Measurements from ENCODE around the gene HBP1. TPM values are rescaled to one million over a fixed set of nuclear protein-coding genes. Genes with fewer than 3 reads are reported as not detected.

Gene HBP1
- total RNA-seq, 2 donors from 2014 or later = 41.1 to 58.0 TPM

DNA sequence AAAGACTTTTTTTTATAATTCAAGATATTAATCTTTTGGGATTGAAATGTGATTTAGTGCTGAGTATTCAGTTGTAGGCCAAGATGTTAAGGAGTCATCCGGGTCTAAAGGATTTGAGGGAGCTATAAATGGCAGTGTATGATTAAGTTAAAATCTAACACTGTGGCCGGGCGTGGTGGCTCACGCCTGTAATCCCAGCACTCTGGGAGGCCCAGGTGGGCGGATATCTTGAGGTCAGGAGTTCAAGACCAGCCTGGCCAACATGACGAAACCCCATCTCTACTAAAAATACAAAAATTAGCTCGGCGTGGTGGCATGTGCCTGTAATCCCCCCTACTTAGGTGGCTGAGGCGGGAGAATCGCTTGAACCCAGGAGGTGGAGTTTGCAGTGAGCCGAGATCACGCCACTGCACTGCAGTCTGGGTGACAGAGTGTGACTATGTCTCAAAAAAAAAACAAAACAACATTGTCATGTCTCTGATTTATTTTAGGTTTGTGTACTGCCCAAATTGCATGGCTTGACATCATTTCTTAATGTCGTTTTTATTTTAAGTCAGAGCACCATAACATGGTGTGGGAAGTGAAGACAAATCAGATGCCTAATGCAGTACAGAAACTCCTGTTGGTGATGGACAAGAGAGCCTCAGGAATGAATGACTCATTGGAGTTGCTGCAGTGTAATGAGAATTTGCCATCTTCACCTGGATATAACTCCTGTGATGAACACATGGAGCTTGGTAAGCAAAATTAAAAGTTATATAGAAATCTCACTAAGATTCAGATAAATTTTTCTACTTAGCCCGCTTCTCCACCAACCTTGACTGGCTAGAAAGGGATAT is 10.7 kb downstream of the HBP1 start:
- ATAC-seq (replicated peaks in 1 of 2) = peak; percentile 49 to 59
- H3K9me3 Mint-ChIP-seq = no peaks in the 10 kb centered on the region
- H3K27me3 Mint-ChIP-seq (ENCODE audit: low read depth) = no peaks in the 10 kb centered on the region
- no peak for DNase-seq
- peaks cover 51% of the 10 kb centered on the region for H3K4me1 Mint-ChIP-seq (ENCODE audit: low read depth)
- H3K27ac Mint-ChIP-seq = peak overlapping the region; percentile 95
- peak overlapping the region; percentile 32 to 70 for H3K4me3 Mint-ChIP-seq
- H3K36me3 Mint-ChIP-seq (ENCODE audit: insufficient read depth in 2 of 2) = peaks cover 9 to 14% of the 10 kb centered on the region in 2 donors

DNA sequence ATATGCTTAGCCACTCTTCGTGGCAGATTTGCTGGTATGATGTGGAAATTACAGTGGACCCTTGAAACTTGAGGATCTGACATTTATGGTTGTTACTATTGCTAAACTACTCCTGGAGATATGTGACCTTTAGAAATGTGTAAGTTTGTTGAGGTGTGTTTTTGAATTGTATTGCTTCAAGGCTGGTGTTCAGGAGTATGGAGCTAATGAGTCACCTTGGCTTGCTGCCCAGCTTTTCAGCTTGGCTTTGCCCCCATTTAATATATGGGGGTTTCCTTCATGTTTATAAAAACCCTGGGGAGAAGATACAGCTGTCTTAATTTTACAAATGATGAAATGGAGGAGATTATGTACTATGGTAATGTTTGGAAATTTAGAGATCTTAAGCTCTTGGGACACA is 11.6 kb downstream of the HBP1 start:
- peaks cover 14 to 19% of the 10 kb centered on the region in 2 donors for H3K36me3 Mint-ChIP-seq (ENCODE audit: insufficient read depth in 2 of 2)

DNA sequence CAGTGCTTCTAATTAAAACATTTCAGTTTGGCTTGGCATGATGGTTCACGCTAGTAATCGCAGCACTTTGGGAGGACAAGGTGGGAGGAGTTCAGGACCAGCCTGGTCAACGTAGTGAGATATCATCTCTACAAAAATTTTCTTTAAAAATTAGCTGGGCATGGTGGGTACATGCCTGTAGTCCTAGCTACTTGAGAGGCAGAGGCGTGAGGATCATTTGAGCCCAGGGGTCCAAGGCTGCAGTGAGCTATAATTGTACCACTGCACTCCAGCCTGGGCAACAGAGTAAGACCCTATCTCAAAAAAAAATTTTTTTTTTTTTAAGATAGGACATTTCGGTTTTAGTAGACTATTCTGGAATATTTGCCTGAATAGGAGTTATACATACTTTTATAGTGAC is 12.4 kb downstream of the HBP1 start:
- Mint-ChIP-seq H3K36me3 (ENCODE audit: insufficient read depth in 2 of 2) (peaks cover 17 to 24% of the 10 kb centered on the region in 2 donors), H3K27me3 (ENCODE audit: low read depth) (no peaks in the 10 kb centered on the region), H3K9me3 (no peaks in the 10 kb centered on the region), H3K27ac (peak overlapping the region; percentile 95), H3K4me3 (peak overlapping the region in 1 of 2 donors; percentile 70), H3K4me1 (ENCODE audit: low read depth) (peaks cover 40% of the 10 kb centered on the region)
- no peak for DNase-seq
- ATAC-seq (replicated peaks in 1 of 2) = no peak

More for the DNA sequence above, 11.6 kb downstream of the HBP1 start:
- H3K9me3 Mint-ChIP-seq = no peaks in the 10 kb centered on the region
- H3K4me3 Mint-ChIP-seq = peak overlapping the region; percentile 32 to 70
- H3K4me1 Mint-ChIP-seq (ENCODE audit: low read depth) = peaks cover 43% of the 10 kb centered on the region
- DNase-seq = peak; percentile 65 to 76
- H3K27me3 Mint-ChIP-seq (ENCODE audit: low read depth) = no peaks in the 10 kb centered on the region
- H3K27ac Mint-ChIP-seq = peak overlapping the region; percentile 95
- ATAC-seq (replicated peaks in 1 of 2) = peak; percentile 78 to 81

DNA sequence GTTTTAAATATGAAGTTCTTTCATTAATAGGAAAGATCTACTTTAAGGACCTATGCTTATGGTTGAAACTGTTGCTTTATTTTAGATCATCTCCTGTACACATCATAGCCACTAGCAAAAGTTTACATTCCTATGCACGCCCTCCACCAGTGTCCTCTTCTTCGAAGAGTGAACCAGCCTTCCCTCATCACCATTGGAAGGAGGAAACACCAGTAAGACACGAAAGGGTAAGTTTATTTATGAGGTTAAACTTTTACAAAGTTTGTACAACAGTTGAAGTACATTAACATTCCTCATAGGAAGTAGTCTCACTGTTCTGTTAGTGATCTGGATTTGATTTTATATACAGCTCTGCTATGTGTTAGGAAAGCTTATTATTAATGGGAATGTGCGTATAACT is 16.9 kb downstream of the HBP1 start:
- H3K27me3 Mint-ChIP-seq (ENCODE audit: low read depth) = no peaks in the 10 kb centered on the region
- no peak for ATAC-seq (replicated peaks in 1 of 2)
- peaks cover 18 to 41% of the 10 kb centered on the region in 2 donors for H3K36me3 Mint-ChIP-seq (ENCODE audit: insufficient read depth in 2 of 2)
- H3K27ac Mint-ChIP-seq = no peak overlapping the region
- H3K4me1 Mint-ChIP-seq (ENCODE audit: low read depth) = peaks cover 12% of the 10 kb centered on the region
- no peak for DNase-seq
- H3K4me3 Mint-ChIP-seq = no peak overlapping the region
- H3K9me3 Mint-ChIP-seq = no peaks in the 10 kb centered on the region

DNA sequence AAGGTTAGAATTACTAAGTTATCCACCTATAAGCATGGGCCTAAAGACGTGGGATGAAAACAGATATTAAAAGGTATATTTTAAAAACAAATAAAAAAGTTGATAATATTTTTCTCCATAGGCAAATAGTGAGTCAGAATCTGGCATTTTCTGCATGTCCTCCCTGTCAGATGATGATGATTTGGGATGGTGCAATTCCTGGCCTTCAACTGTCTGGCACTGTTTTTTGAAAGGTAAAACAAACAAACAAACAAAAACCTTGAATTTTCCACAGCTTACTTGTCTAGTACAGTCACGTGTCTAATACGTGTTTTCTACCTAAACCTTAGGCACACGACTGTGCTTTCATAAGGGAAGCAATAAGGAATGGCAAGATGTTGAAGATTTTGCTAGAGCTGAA is 17.4 kb downstream of the HBP1 start:
- no peak for DNase-seq
- no peaks in the 10 kb centered on the region for H3K27me3 Mint-ChIP-seq (ENCODE audit: low read depth)
- no peak overlapping the region for H3K4me3 Mint-ChIP-seq
- no peak for ATAC-seq (replicated peaks in 1 of 2)
- no peaks in the 10 kb centered on the region for H3K9me3 Mint-ChIP-seq
- H3K27ac Mint-ChIP-seq = no peak overlapping the region
- peaks cover 15 to 40% of the 10 kb centered on the region in 2 donors for H3K36me3 Mint-ChIP-seq (ENCODE audit: insufficient read depth in 2 of 2)
- H3K4me1 Mint-ChIP-seq (ENCODE audit: low read depth) = peaks cover 7% of the 10 kb centered on the region

DNA sequence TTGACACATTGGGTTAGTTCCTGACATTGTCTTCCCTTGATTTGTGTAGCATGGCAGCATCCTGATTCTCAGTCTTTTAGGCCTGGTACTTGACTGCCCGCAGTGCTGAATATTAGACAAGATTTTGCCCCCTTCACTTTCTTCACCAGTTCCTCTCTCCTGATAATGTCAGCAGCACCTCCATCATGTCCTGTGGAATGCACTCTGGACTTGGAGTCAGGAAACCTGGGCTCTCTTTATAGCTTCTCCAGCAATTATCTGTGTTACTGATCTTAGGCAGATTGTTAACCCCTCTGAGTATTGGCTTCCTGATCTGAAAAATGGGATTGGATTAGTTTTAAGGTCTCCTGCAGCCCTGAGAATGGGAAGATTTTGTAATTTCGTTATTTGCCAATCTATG is 19.0 kb downstream of the HBP1 start:
- Mint-ChIP-seq H3K36me3 (ENCODE audit: insufficient read depth in 2 of 2) (peaks cover 13 to 41% of the 10 kb centered on the region in 2 donors), H3K27ac (peak overlapping the region; percentile 30), H3K27me3 (ENCODE audit: low read depth) (no peaks in the 10 kb centered on the region), H3K4me3 (no peak overlapping the region), H3K4me1 (ENCODE audit: low read depth) (peaks cover 5% of the 10 kb centered on the region), H3K9me3 (no peaks in the 10 kb centered on the region)
- ATAC-seq (replicated peaks in 1 of 2) (no peak), DNase-seq (no peak)

DNA sequence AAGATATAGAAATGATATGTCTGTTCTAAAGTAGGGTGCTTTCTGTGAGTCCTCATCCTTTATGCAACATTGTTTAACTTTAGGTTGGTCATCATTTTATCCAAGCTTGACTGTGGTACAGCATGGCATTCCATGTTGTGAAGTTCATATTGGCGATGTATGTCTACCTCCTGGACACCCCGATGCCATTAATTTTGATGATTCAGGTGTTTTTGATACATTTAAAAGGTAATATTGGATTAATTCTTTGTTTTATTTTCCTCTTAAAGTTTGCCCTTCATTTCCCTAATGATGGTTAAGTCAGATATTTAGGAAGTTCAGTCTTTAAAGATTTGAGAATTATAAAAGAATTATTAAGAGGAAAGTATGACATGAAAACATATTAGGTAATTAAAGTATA is 21.3 kb downstream of the HBP1 start:
- ATAC-seq (replicated peaks in 1 of 2) (no peak), DNase-seq (no peak)
- H3K36me3 Mint-ChIP-seq (ENCODE audit: insufficient read depth in 2 of 2) = peaks cover 11 to 34% of the 10 kb centered on the region in 2 donors
- H3K4me1 Mint-ChIP-seq (ENCODE audit: low read depth) = no peaks in the 10 kb centered on the region
- H3K4me3 Mint-ChIP-seq = no peak overlapping the region
- H3K9me3 Mint-ChIP-seq = no peaks in the 10 kb centered on the region
- H3K27me3 Mint-ChIP-seq (ENCODE audit: low read depth) = no peaks in the 10 kb centered on the region
- peak overlapping the region; percentile 27 for H3K27ac Mint-ChIP-seq

DNA sequence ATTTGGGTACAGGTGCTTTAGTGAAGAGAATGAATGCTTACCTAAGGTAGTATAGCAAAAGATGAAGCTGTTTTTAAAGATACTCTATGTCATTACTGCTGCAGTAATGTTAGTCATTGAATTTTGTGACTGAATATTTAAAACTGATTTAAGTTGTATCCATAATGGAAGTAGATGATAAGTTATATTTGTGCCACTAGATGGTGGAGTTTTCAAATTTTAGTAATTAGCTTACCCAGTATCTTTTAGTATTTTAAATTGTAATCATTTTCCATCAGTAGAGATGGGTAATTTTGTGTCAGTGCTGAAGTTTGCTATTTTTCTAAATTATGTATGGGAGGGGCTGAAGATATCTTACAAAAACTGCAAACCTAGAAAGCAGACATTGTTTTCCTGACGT is 25.2 kb downstream of the HBP1 start:
- H3K36me3 Mint-ChIP-seq (ENCODE audit: insufficient read depth in 2 of 2) = peaks cover 9 to 18% of the 10 kb centered on the region in 2 donors
- DNase-seq (no peak), ATAC-seq (replicated peaks in 1 of 2) (no peak)
- H3K27ac Mint-ChIP-seq = peak overlapping the region; percentile 82
- no peak overlapping the region for H3K4me3 Mint-ChIP-seq
- H3K4me1 Mint-ChIP-seq (ENCODE audit: low read depth) = no peaks in the 10 kb centered on the region
- H3K27me3 Mint-ChIP-seq (ENCODE audit: low read depth) = no peaks in the 10 kb centered on the region
- no peaks in the 10 kb centered on the region for H3K9me3 Mint-ChIP-seq

DNA sequence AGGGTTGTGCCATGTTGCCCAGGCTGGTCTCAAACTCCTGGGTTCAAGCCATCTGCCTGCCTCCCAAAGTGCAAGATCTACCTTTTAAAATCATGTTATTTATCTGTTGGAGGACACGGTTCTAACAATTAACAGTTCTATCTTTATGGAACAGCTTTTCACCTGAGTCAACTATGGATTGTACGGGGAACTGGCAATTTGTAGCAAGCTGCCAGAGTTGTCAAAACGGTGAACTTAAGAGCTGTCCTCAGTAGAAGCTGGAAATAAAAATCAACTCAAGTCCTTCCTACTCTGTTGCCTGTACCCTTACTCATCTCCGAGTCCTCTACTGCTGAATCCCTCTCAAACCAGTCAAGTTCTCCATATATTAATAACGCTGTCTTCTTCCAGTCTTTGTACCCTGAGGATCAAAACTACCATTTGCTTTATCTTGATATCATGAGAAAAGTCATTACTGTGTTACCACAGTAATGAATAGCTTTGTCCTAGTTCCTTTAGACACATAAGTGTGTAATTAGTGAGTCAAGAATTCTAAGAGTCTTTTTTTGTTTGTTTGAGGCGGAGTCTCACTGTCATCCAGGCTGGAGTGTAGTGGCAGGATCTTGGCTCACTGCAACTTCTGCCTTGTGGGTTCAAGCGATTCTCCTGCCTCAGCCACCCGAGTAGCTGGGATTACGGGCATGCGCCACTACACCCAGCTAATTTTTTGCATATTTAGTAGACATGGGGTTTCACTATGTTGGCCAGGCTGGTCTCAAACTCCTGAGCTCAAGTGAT is 28.2 kb downstream of the HBP1 start:
- peaks cover 9 to 17% of the 10 kb centered on the region in 2 donors for H3K36me3 Mint-ChIP-seq (ENCODE audit: insufficient read depth in 2 of 2)
- no peaks in the 10 kb centered on the region for H3K9me3 Mint-ChIP-seq
- H3K4me3 Mint-ChIP-seq = no peak overlapping the region
- DNase-seq (no peak), ATAC-seq (replicated peaks in 1 of 2) (no peak)
- peak overlapping the region; percentile 33 for H3K27ac Mint-ChIP-seq
- H3K4me1 Mint-ChIP-seq (ENCODE audit: low read depth) = no peaks in the 10 kb centered on the region
- no peaks in the 10 kb centered on the region for H3K27me3 Mint-ChIP-seq (ENCODE audit: low read depth)

DNA sequence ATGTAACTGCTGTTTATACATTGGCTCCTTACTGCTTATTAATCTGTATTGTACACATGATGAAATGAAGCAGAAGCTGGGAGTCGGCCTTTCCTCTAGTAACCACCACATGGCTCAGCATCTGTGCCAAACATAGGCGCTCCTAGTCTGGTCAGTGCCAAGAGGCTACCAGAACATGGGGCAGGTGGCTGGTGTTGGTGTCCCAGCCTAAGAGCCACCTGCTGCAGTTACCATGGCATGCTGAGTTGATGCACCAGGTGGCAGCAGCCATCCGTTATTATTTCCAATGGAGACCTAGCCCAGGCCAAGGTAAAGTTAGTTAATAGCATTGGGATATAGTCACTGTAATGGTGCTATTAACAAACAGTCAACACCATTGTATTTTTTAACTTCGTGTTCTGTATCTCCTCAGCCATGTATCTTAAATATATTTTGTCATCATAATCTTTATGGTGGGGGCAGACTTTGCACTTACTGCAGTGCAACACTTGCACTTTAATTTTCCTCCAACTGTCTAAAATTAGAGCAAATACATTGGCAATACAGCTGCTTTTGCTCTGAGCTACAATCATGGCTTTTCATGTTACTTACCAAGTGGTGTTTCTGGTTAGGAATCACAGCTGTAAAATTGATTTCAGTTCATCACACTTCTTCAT is 33.1 kb downstream of the HBP1 start:
- ATAC-seq (replicated peaks in 1 of 2) = peak; percentile 35 to 50
- H3K9me3 Mint-ChIP-seq = no peaks in the 10 kb centered on the region
- no peaks in the 10 kb centered on the region for H3K4me1 Mint-ChIP-seq (ENCODE audit: low read depth)
- no peak overlapping the region for H3K27ac Mint-ChIP-seq
- H3K36me3 Mint-ChIP-seq (ENCODE audit: insufficient read depth in 2 of 2) = peaks cover 5 to 27% of the 10 kb centered on the region in 2 donors
- DNase-seq = peak; percentile 13 to 24
- no peak overlapping the region for H3K4me3 Mint-ChIP-seq
- H3K27me3 Mint-ChIP-seq (ENCODE audit: low read depth) = no peaks in the 10 kb centered on the region

DNA sequence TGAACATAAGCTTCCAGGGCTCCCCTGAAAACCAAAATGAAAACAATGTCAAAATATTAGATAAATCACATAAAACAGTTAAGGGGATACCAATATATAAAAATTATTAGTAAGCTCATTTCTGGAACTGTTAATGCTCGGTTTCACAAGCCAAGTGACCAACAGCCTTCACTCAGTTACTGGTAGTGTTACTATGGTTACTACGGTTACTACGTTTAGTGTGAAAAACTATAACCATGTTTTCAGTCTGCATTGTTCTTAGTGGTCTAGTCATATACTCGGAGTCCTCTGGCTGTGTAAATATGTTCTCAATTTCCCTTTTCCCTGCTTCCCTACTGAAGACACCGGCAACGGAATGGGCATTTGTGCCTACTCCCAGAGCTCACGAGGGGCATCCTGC is 34.8 kb downstream of the HBP1 start:
- Mint-ChIP-seq H3K27ac (peak overlapping the region; percentile 87), H3K9me3 (no peaks in the 10 kb centered on the region)
- no peak for ATAC-seq (replicated peaks in 1 of 2)

DNA sequence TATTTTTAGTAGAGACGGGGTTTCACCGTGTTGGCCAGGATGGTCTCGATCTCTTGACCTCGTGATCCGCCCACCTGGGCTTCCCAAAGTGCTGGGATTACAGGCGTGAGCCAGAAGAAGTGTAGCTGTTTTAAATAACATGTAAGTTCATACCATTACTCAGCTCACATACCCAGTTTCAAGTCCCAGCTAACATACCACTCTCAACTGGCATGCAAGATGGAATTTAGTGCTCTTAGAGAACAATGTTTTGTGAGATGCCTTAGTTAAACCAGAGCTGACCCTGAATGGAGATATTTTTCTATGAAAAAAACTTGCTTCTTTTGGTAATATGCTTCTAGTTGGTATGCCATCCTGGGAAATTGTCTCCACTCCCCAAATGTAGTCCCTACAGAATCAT is 37.3 kb downstream of the HBP1 start:
- Mint-ChIP-seq H3K9me3 (peaks cover 0 to 1% of the 10 kb centered on the region in 2 donors), H3K27ac (no peak overlapping the region), H3K4me1 (ENCODE audit: low read depth) (no peaks in the 10 kb centered on the region), H3K36me3 (ENCODE audit: insufficient read depth in 2 of 2) (peaks cover 2 to 22% of the 10 kb centered on the region in 2 donors), H3K27me3 (ENCODE audit: low read depth) (no peaks in the 10 kb centered on the region), H3K4me3 (no peak overlapping the region)
- DNase-seq (no peak), ATAC-seq (replicated peaks in 1 of 2) (no peak)

More for the DNA sequence above, 34.8 kb downstream of the HBP1 start:
- Mint-ChIP-seq H3K27me3 (ENCODE audit: low read depth) (no peaks in the 10 kb centered on the region), H3K4me1 (ENCODE audit: low read depth) (no peaks in the 10 kb centered on the region), H3K36me3 (ENCODE audit: insufficient read depth in 2 of 2) (peaks cover 2 to 29% of the 10 kb centered on the region in 2 donors), H3K4me3 (no peak overlapping the region)
- DNase-seq = no peak

DNA sequence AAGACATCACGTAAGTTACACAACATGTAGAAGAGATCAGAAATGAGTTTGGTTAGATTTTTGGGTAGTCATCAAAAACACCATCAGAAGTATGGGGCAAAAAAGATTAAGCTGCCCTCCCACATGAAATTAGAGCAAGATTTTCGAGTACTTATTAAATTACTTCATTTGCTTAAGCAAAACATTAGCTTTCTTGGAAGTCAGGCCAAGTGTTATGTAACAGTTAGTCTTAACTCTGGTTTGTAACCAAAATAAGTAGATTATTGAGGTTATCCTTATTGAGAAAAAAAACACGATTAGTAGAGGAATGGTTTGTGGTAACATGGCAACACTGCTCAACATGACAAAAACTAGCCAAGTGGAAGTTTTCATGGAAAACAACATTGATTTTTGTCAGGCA is 37.9 kb downstream of the HBP1 start:
- DNase-seq (no peak), ATAC-seq (replicated peaks in 1 of 2) (no peak)
- Mint-ChIP-seq H3K4me3 (no peak overlapping the region), H3K36me3 (ENCODE audit: insufficient read depth in 2 of 2) (peaks cover 2 to 22% of the 10 kb centered on the region in 2 donors), H3K9me3 (peaks cover 0 to 1% of the 10 kb centered on the region in 2 donors), H3K27me3 (ENCODE audit: low read depth) (no peaks in the 10 kb centered on the region), H3K27ac (no peak overlapping the region), H3K4me1 (ENCODE audit: low read depth) (no peaks in the 10 kb centered on the region)
